Measurements from ENCODE around the gene OR10H3.

Gene OR10H3

DNA sequence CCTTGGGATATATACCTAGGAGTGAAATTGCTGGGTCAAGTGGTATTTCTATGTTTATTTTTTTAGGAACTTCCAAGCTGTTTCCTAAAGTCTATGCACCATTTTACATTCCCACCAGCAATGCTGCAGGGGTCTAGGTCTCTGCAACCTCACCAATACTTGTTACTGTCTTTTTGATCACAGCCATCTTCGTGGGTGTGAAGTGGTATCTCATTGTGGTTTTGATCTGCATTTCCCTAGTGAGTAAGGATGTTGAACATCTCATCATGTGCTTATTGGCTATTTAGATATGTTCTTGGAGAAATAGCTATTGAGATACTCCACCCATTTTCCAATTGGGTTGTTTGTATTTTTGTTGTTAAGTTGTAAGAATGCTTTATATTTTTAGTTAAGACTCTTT, 7.2 kb upstream of the OR10H3 start:
- TF ChIP-seq EGR1 (IDR thresholded peaks at IDR 0.05) (no peak), RAD21 (IDR thresholded peaks at IDR 0.05; ENCODE audit: low read depth) (no peak), CREB1 (IDR thresholded peaks at IDR 0.05; ENCODE audit: low read depth) (no peak), TAF1 (IDR thresholded peaks at IDR 0.05; ENCODE audit: low read depth) (no peak)

DNA sequence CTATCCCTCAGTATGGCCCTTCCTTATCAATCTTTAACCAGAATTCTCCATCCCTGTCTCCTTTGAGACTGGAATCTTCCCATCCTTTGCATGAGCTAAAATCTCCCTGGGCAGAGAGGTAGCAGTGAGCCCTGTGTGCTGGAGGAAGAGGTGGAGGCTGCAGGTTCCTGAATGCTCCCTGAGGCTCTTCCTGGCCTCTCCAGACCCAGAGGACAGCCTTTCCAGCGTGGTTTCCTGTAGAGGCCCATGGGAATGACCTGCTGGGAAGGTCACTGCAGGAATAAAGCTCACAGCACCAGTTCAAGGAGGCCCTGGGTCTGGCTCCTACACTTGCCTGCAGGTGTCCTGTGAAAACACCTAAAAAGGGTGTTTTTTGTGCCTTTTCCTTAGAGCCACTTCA, 5.4 kb upstream of the OR10H3 start:
- TF ChIP-seq, protein P1, sequence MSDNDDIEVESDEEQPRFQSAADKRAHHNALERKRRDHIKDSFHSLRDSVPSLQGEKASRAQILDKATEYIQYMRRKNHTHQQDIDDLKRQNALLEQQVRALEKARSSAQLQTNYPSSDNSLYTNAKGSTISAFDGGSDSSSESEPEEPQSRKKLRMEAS (IDR thresholded peaks at IDR 0.05) = no peak
- TF ChIP-seq RAD21 (IDR thresholded peaks at IDR 0.05; ENCODE audit: low read depth) = no peak
- no peak for TF ChIP-seq EGR1 (IDR thresholded peaks at IDR 0.05)
- TF ChIP-seq, protein P2, sequence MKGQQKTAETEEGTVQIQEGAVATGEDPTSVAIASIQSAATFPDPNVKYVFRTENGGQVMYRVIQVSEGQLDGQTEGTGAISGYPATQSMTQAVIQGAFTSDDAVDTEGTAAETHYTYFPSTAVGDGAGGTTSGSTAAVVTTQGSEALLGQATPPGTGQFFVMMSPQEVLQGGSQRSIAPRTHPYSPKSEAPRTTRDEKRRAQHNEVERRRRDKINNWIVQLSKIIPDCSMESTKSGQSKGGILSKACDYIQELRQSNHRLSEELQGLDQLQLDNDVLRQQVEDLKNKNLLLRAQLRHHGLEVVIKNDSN (IDR thresholded peaks at IDR 0.05) = no peak
- no peak for TF ChIP-seq NFIC (IDR thresholded peaks at IDR 0.05)
- no peak for TF ChIP-seq FOXM1 (IDR thresholded peaks at IDR 0.05; ENCODE audit: borderline replicate concordance, low read depth)
- TF ChIP-seq, protein P3, sequence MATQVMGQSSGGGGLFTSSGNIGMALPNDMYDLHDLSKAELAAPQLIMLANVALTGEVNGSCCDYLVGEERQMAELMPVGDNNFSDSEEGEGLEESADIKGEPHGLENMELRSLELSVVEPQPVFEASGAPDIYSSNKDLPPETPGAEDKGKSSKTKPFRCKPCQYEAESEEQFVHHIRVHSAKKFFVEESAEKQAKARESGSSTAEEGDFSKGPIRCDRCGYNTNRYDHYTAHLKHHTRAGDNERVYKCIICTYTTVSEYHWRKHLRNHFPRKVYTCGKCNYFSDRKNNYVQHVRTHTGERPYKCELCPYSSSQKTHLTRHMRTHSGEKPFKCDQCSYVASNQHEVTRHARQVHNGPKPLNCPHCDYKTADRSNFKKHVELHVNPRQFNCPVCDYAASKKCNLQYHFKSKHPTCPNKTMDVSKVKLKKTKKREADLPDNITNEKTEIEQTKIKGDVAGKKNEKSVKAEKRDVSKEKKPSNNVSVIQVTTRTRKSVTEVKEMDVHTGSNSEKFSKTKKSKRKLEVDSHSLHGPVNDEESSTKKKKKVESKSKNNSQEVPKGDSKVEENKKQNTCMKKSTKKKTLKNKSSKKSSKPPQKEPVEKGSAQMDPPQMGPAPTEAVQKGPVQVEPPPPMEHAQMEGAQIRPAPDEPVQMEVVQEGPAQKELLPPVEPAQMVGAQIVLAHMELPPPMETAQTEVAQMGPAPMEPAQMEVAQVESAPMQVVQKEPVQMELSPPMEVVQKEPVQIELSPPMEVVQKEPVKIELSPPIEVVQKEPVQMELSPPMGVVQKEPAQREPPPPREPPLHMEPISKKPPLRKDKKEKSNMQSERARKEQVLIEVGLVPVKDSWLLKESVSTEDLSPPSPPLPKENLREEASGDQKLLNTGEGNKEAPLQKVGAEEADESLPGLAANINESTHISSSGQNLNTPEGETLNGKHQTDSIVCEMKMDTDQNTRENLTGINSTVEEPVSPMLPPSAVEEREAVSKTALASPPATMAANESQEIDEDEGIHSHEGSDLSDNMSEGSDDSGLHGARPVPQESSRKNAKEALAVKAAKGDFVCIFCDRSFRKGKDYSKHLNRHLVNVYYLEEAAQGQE (IDR thresholded peaks at IDR 0.05; ENCODE audit: low read depth) = no peak
- no peak for TF ChIP-seq TAF1 (IDR thresholded peaks at IDR 0.05; ENCODE audit: low read depth)
- TF ChIP-seq TCF12 (IDR thresholded peaks at IDR 0.05; ENCODE audit: low read depth) = no peak
- no peak for TF ChIP-seq ZBTB7A (IDR thresholded peaks at IDR 0.05; ENCODE audit: low read depth)
- TF ChIP-seq YY1 (IDR thresholded peaks at IDR 0.05; ENCODE audit: low read depth) = no peak
- no peak for TF ChIP-seq TEAD4 (IDR thresholded peaks at IDR 0.05)
- TF ChIP-seq CREB1 (IDR thresholded peaks at IDR 0.05; ENCODE audit: low read depth) = no peak

DNA sequence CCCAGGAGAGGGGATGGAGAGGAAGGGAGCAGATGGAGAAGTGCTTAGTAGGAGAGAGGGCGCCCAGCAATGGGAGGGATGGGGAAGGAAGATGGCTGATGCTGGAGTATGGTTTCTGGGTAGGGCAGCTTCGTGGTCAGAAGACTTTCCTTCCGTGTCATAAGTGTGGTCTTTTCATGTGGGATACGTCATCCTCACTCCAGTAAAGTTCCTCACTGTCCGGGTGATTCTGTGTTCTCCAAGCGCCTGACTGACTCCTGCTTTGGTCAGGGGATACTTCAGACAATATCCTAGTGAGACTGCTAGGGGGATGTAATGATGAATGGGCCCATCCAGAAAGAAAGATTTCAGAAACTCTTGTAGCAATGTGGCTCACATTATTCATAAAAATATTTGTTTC, 3.9 kb upstream of the OR10H3 start:
- TF ChIP-seq, protein P3 (IDR thresholded peaks at IDR 0.05; ENCODE audit: low read depth) = no peak
- TF ChIP-seq EGR1 (IDR thresholded peaks at IDR 0.05) (no peak), EP300 (IDR thresholded peaks at IDR 0.05; ENCODE audit: borderline replicate concordance) (no peak), CEBPB (IDR thresholded peaks at IDR 0.05) (no peak), TCF12 (IDR thresholded peaks at IDR 0.05; ENCODE audit: low read depth) (no peak), TEAD4 (IDR thresholded peaks at IDR 0.05) (no peak), FOXM1 (IDR thresholded peaks at IDR 0.05; ENCODE audit: borderline replicate concordance, low read depth) (no peak), NFIC (IDR thresholded peaks at IDR 0.05) (no peak), TAF1 (IDR thresholded peaks at IDR 0.05; ENCODE audit: low read depth) (no peak), CREB1 (IDR thresholded peaks at IDR 0.05; ENCODE audit: low read depth) (no peak), RAD21 (IDR thresholded peaks at IDR 0.05; ENCODE audit: low read depth) (no peak), ZBTB7A (IDR thresholded peaks at IDR 0.05; ENCODE audit: low read depth) (no peak), YY1 (IDR thresholded peaks at IDR 0.05; ENCODE audit: low read depth) (no peak)
- TF ChIP-seq, protein P1 (IDR thresholded peaks at IDR 0.05) = no peak
- TF ChIP-seq, protein P2 (IDR thresholded peaks at IDR 0.05) = no peak

DNA sequence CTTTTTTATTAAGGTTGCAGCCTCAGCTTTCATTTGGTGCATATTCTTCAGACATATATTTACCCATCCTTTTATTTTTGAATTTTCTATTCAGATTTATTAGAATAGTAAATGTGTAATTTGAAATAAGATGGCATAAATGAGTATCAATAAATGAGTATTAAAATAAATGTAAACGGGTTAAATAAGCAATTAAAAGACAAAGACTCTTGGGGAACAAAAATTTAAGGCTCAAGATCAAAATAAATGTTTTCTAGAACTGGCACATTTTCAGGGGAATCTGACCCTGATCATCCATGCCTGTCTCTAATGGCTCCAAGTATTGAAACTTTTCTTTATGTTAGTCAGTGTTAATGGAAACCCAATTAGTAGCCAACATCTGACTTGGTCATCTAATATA, 3.0 kb downstream of the OR10H3 start:
- TF ChIP-seq YY1 (IDR thresholded peaks at IDR 0.05; ENCODE audit: low read depth) (no peak), FOXM1 (IDR thresholded peaks at IDR 0.05; ENCODE audit: borderline replicate concordance, low read depth) (no peak), TEAD4 (IDR thresholded peaks at IDR 0.05) (no peak), TAF1 (IDR thresholded peaks at IDR 0.05; ENCODE audit: low read depth) (no peak), RAD21 (IDR thresholded peaks at IDR 0.05; ENCODE audit: low read depth) (no peak), CREB1 (IDR thresholded peaks at IDR 0.05; ENCODE audit: low read depth) (no peak), EGR1 (IDR thresholded peaks at IDR 0.05) (no peak), NFIC (IDR thresholded peaks at IDR 0.05) (no peak), ZBTB7A (IDR thresholded peaks at IDR 0.05; ENCODE audit: low read depth) (no peak)

DNA sequence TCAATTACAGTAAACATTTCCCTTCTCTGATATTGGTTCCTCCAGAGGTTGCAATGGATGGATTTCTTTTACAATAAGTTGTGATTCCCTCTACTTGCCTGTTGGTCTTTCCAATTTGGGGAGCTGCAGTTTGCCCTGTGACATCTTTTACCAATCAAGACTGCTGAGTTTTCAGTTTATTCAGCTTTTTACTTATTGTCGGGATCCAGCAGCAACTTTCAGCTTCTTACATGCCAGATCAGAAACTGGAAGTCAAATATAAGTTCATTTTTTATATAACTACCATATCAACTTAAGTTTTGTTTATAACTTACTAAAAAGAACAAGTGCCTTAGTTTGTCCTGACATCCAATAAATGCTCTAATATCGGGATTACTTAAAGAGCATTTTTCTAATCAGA, 10.5 kb downstream of the OR10H3 start:
- TF ChIP-seq CREB1 (IDR thresholded peaks at IDR 0.05; ENCODE audit: low read depth) (no peak), EGR1 (IDR thresholded peaks at IDR 0.05) (no peak), FOXM1 (IDR thresholded peaks at IDR 0.05; ENCODE audit: borderline replicate concordance, low read depth) (no peak), YY1 (IDR thresholded peaks at IDR 0.05; ENCODE audit: low read depth) (no peak), NFIC (IDR thresholded peaks at IDR 0.05) (no peak), ZBTB7A (IDR thresholded peaks at IDR 0.05; ENCODE audit: low read depth) (no peak), CEBPB (IDR thresholded peaks at IDR 0.05) (no peak), EP300 (IDR thresholded peaks at IDR 0.05; ENCODE audit: borderline replicate concordance) (no peak), TCF12 (IDR thresholded peaks at IDR 0.05; ENCODE audit: low read depth) (no peak), TAF1 (IDR thresholded peaks at IDR 0.05; ENCODE audit: low read depth) (no peak)
- TF ChIP-seq, protein P3 (IDR thresholded peaks at IDR 0.05; ENCODE audit: low read depth) = no peak
- TF ChIP-seq, protein P2 (IDR thresholded peaks at IDR 0.05) = no peak

Measured in Ishikawa (cell line).